ENCODE measurements around the gene EHMT2. TPM values are rescaled to one million over a fixed set of nuclear protein-coding genes. Genes with fewer than 3 reads are reported as not detected.
A peak's percentile ranks its signal among the peaks of the same experiment; 100 is the strongest.

EHMT2 gene
- total RNA-seq, 4 donors from 2014 or later = 38.2 to 63.9 (median 46.8) TPM

GRCh38 chr6:31834367-31835250, 62.9 kb downstream of the EHMT2 start:
- peak in 2 of 5 experiments; percentile 27 to 34 for TF ChIP-seq CTCF (IDR thresholded peaks at IDR 0.05)
- peak; percentile 40 to 89 for TF ChIP-seq EP300 (IDR thresholded peaks at IDR 0.05)
- TF ChIP-seq POLR2A (IDR thresholded peaks at IDR 0.05) = peak; percentile 82 to 85
- Histone ChIP-seq H3K27me3 (no peaks in the 10 kb centered on the region), H3K36me3 (peaks cover 0 to 31% (median 6%) of the 10 kb centered on the region in 3 donors), H3K27ac (peak overlapping the region; percentile 83 to 98 (median 95)), H3K4me1 (peaks cover 0 to 67% (median 48%) of the 10 kb centered on the region in 4 donors), H3K4me3 (peak overlapping the region; percentile 83 to 95 (median 88)), H3K9me3 (no peaks in the 10 kb centered on the region)
- WGBS, 2 donors = 1% methylated on average over 56 to 58 of the region's 59 CpGs
- DNase-seq (ENCODE audit: low spot score in 2 of 2) = peak; percentile 66 to 81

- WGBS, 2 donors = 81 to 83% methylated on average over 15 of the region's 15 CpGs
- Histone ChIP-seq H3K4me3 (peak overlapping the region in 1 of 4 donors; percentile 55), H3K36me3 (peaks cover 0 to 1% (median 0%) of the 10 kb centered on the region in 3 donors), H3K27me3 (no peaks in the 10 kb centered on the region), H3K4me1 (peaks cover 0 to 43% (median 30%) of the 10 kb centered on the region in 4 donors), H3K9me3 (no peaks in the 10 kb centered on the region), H3K27ac (peak overlapping the region; percentile 81 to 98 (median 88))
- DNase-seq (ENCODE audit: low spot score in 2 of 2) = peak in 1 of 2 donors; percentile 33
- TF ChIP-seq POLR2A (IDR thresholded peaks at IDR 0.05) (no peak), EP300 (IDR thresholded peaks at IDR 0.05) (peak in 1 of 2 donors; percentile 36)
These were observed 65.9 kb downstream of the EHMT2 start for GRCh38 chr6:31831350-31832215.

GRCh38 chr6:31830886-31831335, 66.6 kb downstream of the EHMT2 start:
- TF ChIP-seq EP300 (IDR thresholded peaks at IDR 0.05) (peak in 1 of 2 donors; percentile 20), CTCF (IDR thresholded peaks at IDR 0.05) (no peak), POLR2A (IDR thresholded peaks at IDR 0.05) (no peak)
- Histone ChIP-seq H3K4me3 (peak overlapping the region; percentile 42 to 73 (median 58)), H3K36me3 (no peaks in the 10 kb centered on the region), H3K27ac (peak overlapping the region; percentile 81 to 98 (median 88)), H3K9me3 (no peaks in the 10 kb centered on the region), H3K27me3 (no peaks in the 10 kb centered on the region), H3K4me1 (peaks cover 0 to 43% (median 30%) of the 10 kb centered on the region in 4 donors)
- peak in 1 of 2 donors; percentile 12 for DNase-seq (ENCODE audit: low spot score in 2 of 2)
- 42 to 55% methylated on average over 6 of the region's 6 CpGs for WGBS, 2 donors

Small RNA genes lying within 50 kb of the gene (small RNA-seq; reads per million reads assigned to genes)
- not detected for gene AL645922.1
- gene SNORD48 = 928 reads per million, percentile 98 among the genes with 10 or more reads in this experiment
- gene SNORD52 = not detected

Other genes with a start within 250 kb of the EHMT2 start
- 100 to 1,000 TPM; 189 to 228 (median 210) TPM for gene BAG6, start 245.0 kb downstream of the EHMT2 start, total RNA-seq
- 1 to 10 TPM in 1 of 4 donors, under 1 TPM in 2, not detected in 1; 0.63 to 2.0 (median 0.90) TPM for gene APOM, start 241.8 kb downstream of the EHMT2 start, total RNA-seq
- 10 to 100 TPM; 13.8 to 23.3 (median 20.5) TPM for gene C6orf47, start 236.9 kb downstream of the EHMT2 start, total RNA-seq
- gene GPANK1, start 232.7 kb downstream of the EHMT2 start, total RNA-seq = 10 to 100 TPM; 18.8 to 30.0 (median 26.5) TPM
- gene CSNK2B, start 231.6 kb downstream of the EHMT2 start, total RNA-seq = 100 to 1,000 TPM; 183 to 207 (median 188) TPM
- gene LY6G5B, start 227.7 kb downstream of the EHMT2 start, total RNA-seq = 10 to 100 TPM in 2 of 4 donors, 1 to 10 TPM in 2; 7.6 to 13.0 (median 9.8) TPM
- under 1 TPM in 1 of 4 donors, not detected in 3; 0.84 TPM for gene LY6G5C, start 216.6 kb downstream of the EHMT2 start, total RNA-seq
- 10 to 100 TPM; 37.1 to 62.1 (median 49.9) TPM for gene ABHD16A, start 194.4 kb downstream of the EHMT2 start, total RNA-seq
- not detected for gene LY6G6F, start 190.8 kb downstream of the EHMT2 start, total RNA-seq
- gene LY6G6D, start 182.3 kb downstream of the EHMT2 start, total RNA-seq = not detected
- not detected for gene LY6G6C, start 176.0 kb downstream of the EHMT2 start, total RNA-seq
- not detected for gene MPIG6B, start 174.3 kb downstream of the EHMT2 start, total RNA-seq
- gene DDAH2, start 168.4 kb downstream of the EHMT2 start, total RNA-seq = 100 to 1,000 TPM; 134 to 193 (median 166) TPM
- 100 to 1,000 TPM; 216 to 341 (median 246) TPM for gene CLIC1, start 161.2 kb downstream of the EHMT2 start, total RNA-seq
- gene MSH5, start 157.7 kb downstream of the EHMT2 start, total RNA-seq = 10 to 100 TPM; 12.2 to 25.5 (median 18.4) TPM
- gene SAPCD1, start 135.0 kb downstream of the EHMT2 start, total RNA-seq = 1 to 10 TPM in 3 of 4 donors, not detected in 1; 1.5 to 5.5 (median 4.8) TPM
- gene VWA7, start 120.4 kb downstream of the EHMT2 start, total RNA-seq = under 1 TPM; 0.21 to 0.66 (median 0.35) TPM
- 10 to 100 TPM; 40.8 to 58.6 (median 50.1) TPM for gene VARS1, start 101.9 kb downstream of the EHMT2 start, total RNA-seq
- 10 to 100 TPM; 23.9 to 31.8 (median 28.4) TPM for gene LSM2, start 90.7 kb downstream of the EHMT2 start, total RNA-seq
- gene HSPA1L, start 82.4 kb downstream of the EHMT2 start, total RNA-seq = 1 to 10 TPM in 2 of 4 donors, under 1 TPM in 2; 0.20 to 2.4 (median 1.2) TPM
- 100 to 1,000 TPM; 170 to 304 (median 221) TPM for gene HSPA1A, start 82.2 kb downstream of the EHMT2 start, total RNA-seq
- 100 to 1,000 TPM; 134 to 186 (median 168) TPM for gene HSPA1B, start 70.0 kb downstream of the EHMT2 start, total RNA-seq
- gene NEU1, start 34.9 kb downstream of the EHMT2 start, total RNA-seq = 10 to 100 TPM; 25.8 to 44.6 (median 33.8) TPM
- under 1 TPM in 3 of 4 donors, not detected in 1; 0.22 to 0.84 (median 0.59) TPM for gene SLC44A4, start 18.7 kb downstream of the EHMT2 start, total RNA-seq
- 1 to 10 TPM in 3 of 4 donors, under 1 TPM in 1; 0.63 to 3.5 (median 2.9) TPM for gene ZBTB12, start 4.4 kb upstream of the EHMT2 start, total RNA-seq
- 10 to 100 TPM in 1 of 4 donors, 1 to 10 TPM in 3; 4.6 to 17.4 (median 6.1) TPM for gene C2, start 30.0 kb upstream of the EHMT2 start, total RNA-seq
- gene CFB, start 48.4 kb upstream of the EHMT2 start, total RNA-seq = 10 to 100 TPM; 15.7 to 66.5 (median 26.2) TPM
- 100 to 1,000 TPM in 1 of 4 donors, 10 to 100 TPM in 3; 74.1 to 101 (median 88.6) TPM for gene NELFE, start 61.3 kb upstream of the EHMT2 start, total RNA-seq
- gene SKIC2, start 61.5 kb upstream of the EHMT2 start, total RNA-seq = 10 to 100 TPM; 47.1 to 83.1 (median 48.2) TPM
- 10 to 100 TPM; 16.2 to 46.1 (median 34.3) TPM for gene DXO, start 74.4 kb upstream of the EHMT2 start, total RNA-seq
- 100 to 1,000 TPM; 230 to 361 (median 258) TPM for gene C4A, start 84.4 kb upstream of the EHMT2 start, total RNA-seq
- gene C4B, start 117.1 kb upstream of the EHMT2 start, total RNA-seq = 100 to 1,000 TPM; 266 to 420 (median 299) TPM
- gene CYP21A2, start 140.7 kb upstream of the EHMT2 start, total RNA-seq = 10 to 100 TPM in 1 of 4 donors, 1 to 10 TPM in 3; 1.0 to 15.3 (median 3.9) TPM
- gene TNXB, start 211.6 kb upstream of the EHMT2 start, total RNA-seq = 100 to 1,000 TPM; 231 to 547 (median 297) TPM
- gene ATF6B, start 230.5 kb upstream of the EHMT2 start, total RNA-seq = 100 to 1,000 TPM in 3 of 4 donors, 10 to 100 TPM in 1; 74.3 to 121 (median 102) TPM
- 1 to 10 TPM; 1.3 to 5.4 (median 3.0) TPM for gene FKBPL, start 232.6 kb upstream of the EHMT2 start, total RNA-seq